ENCODE data around the gene INTS13.

DNA sequence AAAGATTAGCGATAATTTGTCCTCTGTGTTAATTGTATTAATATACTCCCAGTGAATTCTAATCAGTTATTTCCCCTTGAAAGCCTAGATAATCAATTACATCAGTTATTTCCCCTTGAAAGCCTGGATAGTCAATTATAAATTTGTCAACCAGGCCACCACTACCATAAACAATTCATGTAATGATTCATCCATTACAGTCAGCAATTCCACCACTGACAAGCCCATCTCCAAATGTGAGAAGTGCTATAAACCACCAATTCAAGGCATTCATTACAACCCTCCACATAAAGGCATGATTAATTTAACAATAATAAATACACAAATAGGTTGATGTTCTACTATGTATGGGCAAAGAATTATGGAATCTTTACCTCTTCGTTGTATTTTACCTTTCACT is 40.9 kb downstream of the INTS13 start:
- no peak for TF ChIP-seq EZH2 (IDR thresholded peaks at IDR 0.05)
- TF ChIP-seq, protein P1, sequence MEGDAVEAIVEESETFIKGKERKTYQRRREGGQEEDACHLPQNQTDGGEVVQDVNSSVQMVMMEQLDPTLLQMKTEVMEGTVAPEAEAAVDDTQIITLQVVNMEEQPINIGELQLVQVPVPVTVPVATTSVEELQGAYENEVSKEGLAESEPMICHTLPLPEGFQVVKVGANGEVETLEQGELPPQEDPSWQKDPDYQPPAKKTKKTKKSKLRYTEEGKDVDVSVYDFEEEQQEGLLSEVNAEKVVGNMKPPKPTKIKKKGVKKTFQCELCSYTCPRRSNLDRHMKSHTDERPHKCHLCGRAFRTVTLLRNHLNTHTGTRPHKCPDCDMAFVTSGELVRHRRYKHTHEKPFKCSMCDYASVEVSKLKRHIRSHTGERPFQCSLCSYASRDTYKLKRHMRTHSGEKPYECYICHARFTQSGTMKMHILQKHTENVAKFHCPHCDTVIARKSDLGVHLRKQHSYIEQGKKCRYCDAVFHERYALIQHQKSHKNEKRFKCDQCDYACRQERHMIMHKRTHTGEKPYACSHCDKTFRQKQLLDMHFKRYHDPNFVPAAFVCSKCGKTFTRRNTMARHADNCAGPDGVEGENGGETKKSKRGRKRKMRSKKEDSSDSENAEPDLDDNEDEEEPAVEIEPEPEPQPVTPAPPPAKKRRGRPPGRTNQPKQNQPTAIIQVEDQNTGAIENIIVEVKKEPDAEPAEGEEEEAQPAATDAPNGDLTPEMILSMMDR (IDR thresholded peaks at IDR 0.05 in 2 of 3, conservative IDR thresholded peaks at IDR 0.05 in 1 of 3; ENCODE audit: borderline replicate concordance in 1 of 3, insufficient read depth in 1 of 3, low read depth in 2 of 3, low read length in 2 of 3), result no peak
- no peak for TF ChIP-seq POLR2AphosphoS5 (IDR thresholded peaks at IDR 0.05; ENCODE audit: low read depth, low read length)
- no peak for TF ChIP-seq TCF7L2 (IDR thresholded peaks at IDR 0.05; ENCODE audit: borderline replicate concordance, extremely low read depth, insufficient read depth, insufficient read length)
- TF ChIP-seq POLR2A (IDR thresholded peaks at IDR 0.05; ENCODE audit: borderline replicate concordance, extremely low read depth, insufficient read depth, insufficient read length), result no peak
- no peak for TF ChIP-seq SP1 (IDR thresholded peaks at IDR 0.05; ENCODE audit: low read depth)
- TF ChIP-seq, protein P2, sequence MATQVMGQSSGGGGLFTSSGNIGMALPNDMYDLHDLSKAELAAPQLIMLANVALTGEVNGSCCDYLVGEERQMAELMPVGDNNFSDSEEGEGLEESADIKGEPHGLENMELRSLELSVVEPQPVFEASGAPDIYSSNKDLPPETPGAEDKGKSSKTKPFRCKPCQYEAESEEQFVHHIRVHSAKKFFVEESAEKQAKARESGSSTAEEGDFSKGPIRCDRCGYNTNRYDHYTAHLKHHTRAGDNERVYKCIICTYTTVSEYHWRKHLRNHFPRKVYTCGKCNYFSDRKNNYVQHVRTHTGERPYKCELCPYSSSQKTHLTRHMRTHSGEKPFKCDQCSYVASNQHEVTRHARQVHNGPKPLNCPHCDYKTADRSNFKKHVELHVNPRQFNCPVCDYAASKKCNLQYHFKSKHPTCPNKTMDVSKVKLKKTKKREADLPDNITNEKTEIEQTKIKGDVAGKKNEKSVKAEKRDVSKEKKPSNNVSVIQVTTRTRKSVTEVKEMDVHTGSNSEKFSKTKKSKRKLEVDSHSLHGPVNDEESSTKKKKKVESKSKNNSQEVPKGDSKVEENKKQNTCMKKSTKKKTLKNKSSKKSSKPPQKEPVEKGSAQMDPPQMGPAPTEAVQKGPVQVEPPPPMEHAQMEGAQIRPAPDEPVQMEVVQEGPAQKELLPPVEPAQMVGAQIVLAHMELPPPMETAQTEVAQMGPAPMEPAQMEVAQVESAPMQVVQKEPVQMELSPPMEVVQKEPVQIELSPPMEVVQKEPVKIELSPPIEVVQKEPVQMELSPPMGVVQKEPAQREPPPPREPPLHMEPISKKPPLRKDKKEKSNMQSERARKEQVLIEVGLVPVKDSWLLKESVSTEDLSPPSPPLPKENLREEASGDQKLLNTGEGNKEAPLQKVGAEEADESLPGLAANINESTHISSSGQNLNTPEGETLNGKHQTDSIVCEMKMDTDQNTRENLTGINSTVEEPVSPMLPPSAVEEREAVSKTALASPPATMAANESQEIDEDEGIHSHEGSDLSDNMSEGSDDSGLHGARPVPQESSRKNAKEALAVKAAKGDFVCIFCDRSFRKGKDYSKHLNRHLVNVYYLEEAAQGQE (IDR thresholded peaks at IDR 0.05; ENCODE audit: low read depth), result no peak
- TF ChIP-seq ZFX (IDR thresholded peaks at IDR 0.05), result no peak
- TF ChIP-seq, protein P3, sequence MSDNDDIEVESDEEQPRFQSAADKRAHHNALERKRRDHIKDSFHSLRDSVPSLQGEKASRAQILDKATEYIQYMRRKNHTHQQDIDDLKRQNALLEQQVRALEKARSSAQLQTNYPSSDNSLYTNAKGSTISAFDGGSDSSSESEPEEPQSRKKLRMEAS (IDR thresholded peaks at IDR 0.05), result no peak
- no peak for TF ChIP-seq ZNF274 (IDR thresholded peaks at IDR 0.05; ENCODE audit: low read depth, low read length)
- TF ChIP-seq EZH2phosphoT487 (IDR thresholded peaks at IDR 0.05; ENCODE audit: borderline replicate concordance), result no peak
- no peak for TF ChIP-seq RAD21 (IDR thresholded peaks at IDR 0.05; ENCODE audit: low read depth)
- no peak for TF ChIP-seq CEBPB (IDR thresholded peaks at IDR 0.05; ENCODE audit: low read depth)
- no peak for TF ChIP-seq YY1 (IDR thresholded peaks at IDR 0.05; ENCODE audit: extremely low read depth, insufficient replicate concordance, low read depth, low read length)
